Measurements from ENCODE around the gene KNG1. TPM values are rescaled to one million over a fixed set of nuclear protein-coding genes. Genes with fewer than 3 reads are reported as not detected.

KNG1 gene
- total and polyA plus RNA-seq, 2 of the 8 experiments (the other 6 are each of a cell fraction or from before 2014, with no cell fraction given): 0.05 TPM; not detected in 1

DNA sequence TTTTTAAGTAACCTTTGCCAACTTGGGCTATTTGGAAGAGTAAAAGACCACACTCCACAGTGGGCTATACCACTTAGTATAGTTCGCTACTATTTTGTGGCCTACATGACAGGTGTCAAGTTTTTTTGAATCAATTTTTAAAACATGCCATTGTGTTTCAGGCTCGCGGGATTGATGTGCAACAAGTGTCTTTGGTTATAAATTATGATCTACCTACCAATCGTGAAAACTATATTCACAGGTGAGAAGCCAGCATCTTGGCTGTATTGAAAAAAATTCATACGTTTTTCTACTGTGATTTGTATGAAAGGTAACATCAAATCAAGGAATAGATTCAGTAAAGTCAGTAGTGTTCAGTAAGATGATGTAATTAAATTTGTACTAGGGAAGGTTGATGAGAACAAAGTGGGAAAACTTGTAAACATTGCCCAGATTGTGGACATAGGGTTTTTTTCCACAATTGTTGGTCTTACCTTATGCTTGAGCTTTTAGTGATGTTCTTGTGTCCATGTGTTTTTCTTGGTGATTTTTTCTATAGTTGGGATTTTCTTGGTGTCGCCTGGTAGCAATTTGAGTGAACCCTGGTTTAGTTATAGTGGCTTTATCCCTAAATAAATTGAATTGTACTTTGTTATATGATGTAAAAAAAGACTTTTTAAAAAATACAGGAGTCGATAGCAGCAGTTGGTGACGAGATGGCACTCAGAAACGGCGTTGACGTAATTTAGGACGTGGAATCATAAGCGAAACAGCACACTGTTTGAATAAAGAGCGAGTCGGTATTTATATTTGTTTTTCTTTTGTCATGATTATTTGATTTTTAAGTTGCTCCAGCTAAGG lies 70.7 kb downstream of the KNG1 start (continued):
- TF ChIP-seq HDAC2 (IDR thresholded peaks at IDR 0.05; ENCODE audit: borderline replicate concordance in 1 of 2, low read depth in 2 of 2, low read length in 2 of 2) (no peak), TCF12 (IDR thresholded peaks at IDR 0.05; ENCODE audit: low read depth, low read length) (no peak), POLR2A (IDR thresholded peaks at IDR 0.05; ENCODE audit: control extremely low read depth in 1 of 2, low read depth in 2 of 2, low read length in 2 of 2) (peak in 1 of 2 experiments; percentile 17), SAP30 (IDR thresholded peaks at IDR 0.05; ENCODE audit: insufficient read depth, insufficient replicate concordance, low read length) (no peak), CBX5 (IDR thresholded peaks at IDR 0.05; ENCODE audit: low read depth, low read length) (no peak), SP1 (IDR thresholded peaks at IDR 0.05; ENCODE audit: low read depth, low read length) (no peak), TBP (IDR thresholded peaks at IDR 0.05; ENCODE audit: low read depth, low read length) (no peak), PHF8 (conservative IDR thresholded peaks at IDR 0.05; ENCODE audit: low read depth, low read length) (no peak), TAF7 (optimal IDR thresholded peaks at IDR 0.05; ENCODE audit: borderline replicate concordance, low read depth, low read length) (peak; percentile 30)

All from H1 (cell line).